Dendritic cell treated with granulocyte-macrophage colony-stimulating factor and Interleukin-4, amounts not matched to agents 40 ng/mL and 50 ng/mL, for 4 days (primary cell): ENCODE measurements around the gene CBLN3.

Experiments
- H3K27ac Mint-ChIP-seq: one replicate; pipeline ENCODE4 v1.8.0; 2022; ENCODE audit warnings: mild to moderate bottlenecking, mixed read lengths
- H3K27me3 Mint-ChIP-seq: one replicate; pipeline ENCODE4 v1.8.0; 2022; ENCODE audit warnings: mild to moderate bottlenecking, mixed read lengths
- H3K36me3 Mint-ChIP-seq: one replicate; pipeline ENCODE4 v1.8.0; 2022; ENCODE audit warnings: low read depth, mixed read lengths
- H3K4me1 Mint-ChIP-seq: one replicate; pipeline ENCODE4 v1.8.0; 2022; ENCODE audit warnings: low read depth, mixed read lengths
- H3K4me3 Mint-ChIP-seq: one replicate; pipeline ENCODE4 v1.8.0; 2022; ENCODE audit warnings: mild to moderate bottlenecking, moderate library complexity, mixed read lengths
- H3K9me3 Mint-ChIP-seq: one replicate; pipeline ENCODE4 v1.8.0; 2022; ENCODE audit warnings: mixed read lengths
- intact Hi-C: fragments of 100-400 bp; cut with micrococcal nuclease; formaldehyde crosslinking; loops from one replicate; pipeline ENCODE4 v1.15.0; 2022

CBLN3 gene

DNA sequence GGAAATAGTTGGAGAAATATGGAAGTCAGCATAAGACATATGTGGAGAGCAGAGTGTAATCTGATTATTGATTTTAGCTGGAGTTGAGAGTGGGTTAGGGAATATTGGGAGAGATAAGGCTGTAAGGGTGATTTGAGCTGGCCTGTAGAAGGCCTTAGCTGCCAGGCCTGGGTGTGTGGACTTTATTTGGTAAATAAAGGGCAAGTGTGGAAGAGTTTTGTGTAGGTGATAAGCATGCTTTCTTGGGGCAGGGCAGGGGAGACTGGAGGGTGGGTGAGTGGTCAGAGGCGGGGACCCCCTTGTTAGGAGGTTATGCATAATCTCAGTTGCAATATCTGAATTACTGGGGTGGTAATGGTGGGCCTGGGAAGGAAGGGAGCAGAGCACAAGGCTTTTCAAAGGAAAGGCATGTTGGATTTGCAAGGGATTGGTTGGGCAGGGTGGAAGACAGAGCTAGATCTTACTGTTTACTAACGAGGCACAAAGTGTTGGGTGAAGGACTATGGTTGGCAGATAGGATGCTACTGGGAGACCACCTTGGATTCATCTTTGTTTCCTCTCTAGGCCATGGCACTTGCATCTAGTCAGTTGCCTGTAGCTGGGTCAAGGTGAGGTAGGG, 5.8 kb upstream of the CBLN3 start:
- Mint-ChIP-seq H3K27ac (peak overlapping the region; percentile 7), H3K4me1 (peaks cover 85% of the 10 kb centered on the region), H3K9me3 (no peaks in the 10 kb centered on the region), H3K27me3 (no peaks in the 10 kb centered on the region), H3K4me3 (no peak overlapping the region), H3K36me3 (peaks cover 99% of the 10 kb centered on the region)
- intact Hi-C loops = no loop called here

DNA sequence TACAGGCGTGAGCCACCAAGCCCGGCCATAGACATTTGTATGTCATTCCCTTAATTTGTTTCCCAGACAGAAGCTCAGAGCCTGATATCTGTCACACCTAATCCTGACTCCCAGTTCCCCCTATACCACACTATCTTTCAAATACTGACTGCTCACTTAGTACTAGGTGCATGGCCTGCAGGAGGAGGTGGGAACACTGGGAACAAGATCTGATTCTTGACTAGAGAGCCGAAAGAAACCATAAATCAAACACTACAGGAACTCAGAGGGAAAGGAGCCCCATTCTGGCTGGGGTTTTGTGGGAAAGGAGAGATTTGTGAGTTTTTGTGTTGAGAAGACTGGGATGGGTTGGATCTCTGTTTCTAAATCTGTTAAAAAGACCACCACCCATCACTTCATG, 5.2 kb upstream of the CBLN3 start:
- H3K4me1 Mint-ChIP-seq = peaks cover 79% of the 10 kb centered on the region
- H3K9me3 Mint-ChIP-seq = no peaks in the 10 kb centered on the region
- intact Hi-C loops = no loop called here
- H3K27ac Mint-ChIP-seq = peak overlapping the region; percentile 2
- peaks cover 93% of the 10 kb centered on the region for H3K36me3 Mint-ChIP-seq
- H3K4me3 Mint-ChIP-seq = no peak overlapping the region
- H3K27me3 Mint-ChIP-seq = no peaks in the 10 kb centered on the region

DNA sequence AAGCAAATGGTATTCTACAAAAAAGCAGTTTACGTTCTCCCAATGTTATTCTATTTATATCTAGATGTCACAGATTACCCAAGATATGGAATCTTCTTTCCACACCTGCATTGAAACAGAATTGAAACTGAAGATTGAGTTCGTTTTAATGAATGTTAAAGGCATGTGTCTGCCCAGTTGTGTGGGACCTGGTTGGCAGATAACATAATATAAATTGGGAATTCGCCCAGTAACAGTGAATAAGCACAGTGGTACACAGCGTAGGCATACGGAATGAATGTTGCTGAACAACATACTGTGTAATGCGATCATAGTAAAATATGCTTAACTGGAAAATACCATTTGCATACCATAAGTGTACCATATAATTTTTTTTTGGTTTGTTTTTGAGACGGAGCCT, 4.6 kb upstream of the CBLN3 start:
- H3K36me3 Mint-ChIP-seq = peaks cover 87% of the 10 kb centered on the region
- H3K27me3 Mint-ChIP-seq = no peaks in the 10 kb centered on the region
- H3K4me1 Mint-ChIP-seq = peaks cover 79% of the 10 kb centered on the region
- H3K9me3 Mint-ChIP-seq = no peaks in the 10 kb centered on the region
- H3K27ac Mint-ChIP-seq = no peak overlapping the region
- intact Hi-C loops = no loop called here
- H3K4me3 Mint-ChIP-seq = no peak overlapping the region

DNA sequence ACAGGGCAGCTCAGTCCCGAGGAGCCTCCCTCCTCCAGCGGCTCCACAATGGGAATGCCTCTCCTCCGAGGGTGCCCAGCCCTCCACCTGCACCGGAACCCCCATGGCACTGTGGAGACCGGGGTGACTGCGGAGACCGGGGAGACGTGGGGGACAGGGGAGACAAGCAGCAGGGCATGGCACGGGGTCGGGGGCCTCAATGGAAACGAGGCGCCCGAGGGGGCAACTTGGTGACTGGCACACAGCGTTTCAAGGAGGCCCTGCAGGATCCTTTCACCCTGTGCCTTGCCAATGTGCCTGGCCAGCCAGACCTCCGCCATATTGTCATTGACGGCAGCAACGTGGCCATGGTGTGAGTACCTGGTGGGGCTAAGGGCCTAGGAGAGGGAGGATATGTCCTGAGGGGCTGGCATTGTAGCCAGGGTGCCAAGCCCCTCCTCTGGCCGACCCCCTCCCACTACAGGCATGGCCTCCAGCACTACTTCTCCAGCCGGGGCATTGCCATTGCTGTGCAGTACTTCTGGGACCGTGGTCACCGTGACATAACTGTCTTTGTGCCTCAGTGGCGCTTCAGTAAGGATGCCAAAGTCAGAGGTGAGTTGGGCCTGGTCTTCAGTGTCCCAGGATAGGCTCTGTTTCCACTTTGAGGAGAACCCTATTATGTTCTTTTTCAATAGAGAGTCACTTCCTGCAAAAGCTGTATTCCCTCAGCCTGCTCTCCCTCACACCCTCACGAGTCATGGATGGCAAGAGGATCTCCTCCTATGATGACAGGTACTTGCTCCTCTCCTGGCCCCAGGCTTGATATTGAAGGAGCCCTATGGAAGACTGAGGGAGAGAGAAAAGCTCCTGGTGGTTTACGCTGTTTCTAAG, 3.0 kb upstream of the CBLN3 start:
- peak overlapping the region; percentile 82 for H3K4me3 Mint-ChIP-seq
- peaks cover 75% of the 10 kb centered on the region for H3K4me1 Mint-ChIP-seq
- H3K9me3 Mint-ChIP-seq = no peaks in the 10 kb centered on the region
- peaks cover 7% of the 10 kb centered on the region for H3K27me3 Mint-ChIP-seq
- H3K36me3 Mint-ChIP-seq = peaks cover 77% of the 10 kb centered on the region
- H3K27ac Mint-ChIP-seq = peak overlapping the region; percentile 97
- intact Hi-C loops = no loop called here

DNA sequence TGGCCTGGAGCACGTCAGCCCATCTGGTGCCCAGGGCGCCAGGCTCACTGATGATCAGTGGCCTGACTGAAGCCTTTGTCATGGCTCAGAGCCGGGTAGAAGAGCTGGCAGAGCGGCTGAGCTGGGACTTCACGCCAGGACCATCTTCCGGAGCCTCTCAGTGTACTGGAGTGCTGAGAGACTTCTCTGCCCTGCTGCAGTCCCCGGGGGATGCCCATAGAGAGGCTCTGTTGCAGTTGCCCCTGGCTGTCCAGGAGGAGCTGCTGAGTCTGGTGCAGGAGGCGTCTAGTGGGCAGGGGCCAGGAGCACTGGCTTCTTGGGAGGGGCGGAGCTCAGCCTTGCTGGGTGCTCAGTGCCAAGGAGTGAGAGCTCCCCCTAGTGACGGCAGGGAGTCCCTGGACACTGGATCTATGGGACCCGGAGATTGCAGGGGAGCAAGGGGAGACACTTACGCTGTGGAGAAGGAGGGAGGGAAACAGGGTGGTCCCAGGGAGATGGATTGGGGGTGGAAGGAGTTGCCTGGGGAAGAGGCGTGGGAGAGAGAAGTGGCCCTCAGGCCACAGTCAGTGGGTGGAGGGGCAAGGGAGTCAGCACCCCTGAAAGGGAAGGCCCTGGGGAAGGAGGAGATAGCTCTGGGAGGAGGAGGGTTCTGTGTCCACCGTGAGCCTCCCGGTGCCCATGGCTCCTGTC, 2.2 kb upstream of the CBLN3 start:
- H3K27ac Mint-ChIP-seq = peak overlapping the region; percentile 97
- H3K27me3 Mint-ChIP-seq = peaks cover 7% of the 10 kb centered on the region
- peaks cover 69% of the 10 kb centered on the region for H3K36me3 Mint-ChIP-seq
- intact Hi-C loops = loop anchor here (2.0 kb wide), 2 partner anchors 65 to 189 kb away; partner anchors contain the start of gene TINF2
- peak overlapping the region; percentile 82 for H3K4me3 Mint-ChIP-seq
- H3K9me3 Mint-ChIP-seq = no peaks in the 10 kb centered on the region
- H3K4me1 Mint-ChIP-seq = peaks cover 71% of the 10 kb centered on the region

DNA sequence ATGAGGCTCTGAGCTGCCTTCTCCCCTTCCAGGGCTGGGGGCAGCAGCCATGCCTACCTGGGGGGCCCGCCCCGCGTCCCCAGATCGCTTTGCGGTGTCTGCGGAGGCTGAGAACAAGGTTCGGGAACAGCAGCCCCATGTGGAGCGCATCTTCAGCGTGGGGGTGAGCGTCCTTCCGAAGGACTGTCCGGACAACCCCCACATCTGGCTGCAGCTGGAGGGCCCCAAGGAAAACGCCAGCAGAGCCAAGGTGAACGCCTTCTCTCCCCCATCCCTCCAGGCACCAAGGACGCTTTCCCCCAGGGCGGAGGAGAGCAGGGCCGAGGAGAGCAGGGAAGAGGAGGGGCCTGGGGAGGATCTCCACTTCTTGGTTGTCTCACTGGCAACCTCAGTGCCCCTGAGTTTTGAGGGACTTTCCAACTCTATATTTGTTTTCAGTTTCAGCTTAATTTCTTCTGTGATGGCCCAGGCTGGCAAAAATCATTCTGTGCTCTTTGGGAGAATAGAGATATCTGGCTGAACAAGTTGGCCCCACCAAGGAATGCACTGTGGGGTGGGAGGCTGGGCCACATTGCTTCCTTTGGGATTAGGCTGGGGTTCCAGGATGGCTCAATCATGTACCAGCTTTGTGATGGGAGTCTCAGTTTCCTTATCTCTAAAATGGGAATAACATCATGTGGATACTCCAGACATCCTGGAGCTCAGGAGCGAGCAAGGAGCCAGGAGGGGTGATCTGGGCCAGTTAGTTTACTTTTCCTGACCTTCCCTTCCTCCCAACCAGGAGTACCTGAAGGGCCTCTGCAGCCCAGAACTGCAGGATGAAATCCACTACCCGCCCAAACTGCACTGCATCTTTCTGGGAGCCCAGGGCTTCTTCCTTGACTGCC, 1.5 kb upstream of the CBLN3 start:
- H3K9me3 Mint-ChIP-seq = no peaks in the 10 kb centered on the region
- H3K4me3 Mint-ChIP-seq = peak overlapping the region; percentile 82
- peaks cover 62% of the 10 kb centered on the region for H3K36me3 Mint-ChIP-seq
- H3K4me1 Mint-ChIP-seq = peaks cover 70% of the 10 kb centered on the region
- H3K27me3 Mint-ChIP-seq = peaks cover 7% of the 10 kb centered on the region
- intact Hi-C loops = loop anchor here (2.0 kb wide), 2 partner anchors 64 to 188 kb away; partner anchors contain the start of gene TINF2
- H3K27ac Mint-ChIP-seq = peak overlapping the region; percentile 97

DNA sequence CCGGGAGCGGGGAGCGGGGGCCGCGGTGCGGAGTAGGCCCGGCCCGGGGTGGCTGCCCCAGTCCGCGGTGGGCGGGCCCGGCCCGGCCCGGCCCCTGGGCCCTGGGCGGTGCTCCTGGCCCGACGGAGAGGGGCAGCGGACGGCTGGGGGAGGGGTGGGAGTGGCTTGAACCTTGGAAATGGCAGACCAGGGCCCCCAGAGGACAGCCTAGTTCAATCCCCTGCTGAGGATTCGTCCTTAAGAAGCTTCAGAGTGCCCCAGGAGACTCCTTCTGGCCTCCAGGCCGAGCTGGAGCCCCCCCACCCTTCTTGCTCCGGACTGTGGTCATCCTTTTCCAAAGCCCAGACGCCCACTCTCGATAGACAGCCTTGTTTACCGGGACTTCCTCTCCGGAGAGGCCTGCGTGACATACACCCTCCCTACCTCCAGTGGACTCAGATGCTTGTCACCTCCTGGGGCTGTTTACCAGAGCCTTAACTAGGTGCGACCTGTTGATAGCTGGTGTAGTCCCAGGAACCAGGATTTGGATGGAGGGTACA, 744 bp upstream of the CBLN3 start:
- Mint-ChIP-seq H3K4me3 (peak overlapping the region; percentile 82), H3K27me3 (peaks cover 7% of the 10 kb centered on the region), H3K9me3 (no peaks in the 10 kb centered on the region), H3K36me3 (peaks cover 54% of the 10 kb centered on the region), H3K27ac (peak overlapping the region; percentile 97), H3K4me1 (peaks cover 70% of the 10 kb centered on the region)
- intact Hi-C loops = loop anchor here (2.0 kb wide), 2 partner anchors 63 to 187 kb away; partner anchors contain the start of gene TINF2

DNA sequence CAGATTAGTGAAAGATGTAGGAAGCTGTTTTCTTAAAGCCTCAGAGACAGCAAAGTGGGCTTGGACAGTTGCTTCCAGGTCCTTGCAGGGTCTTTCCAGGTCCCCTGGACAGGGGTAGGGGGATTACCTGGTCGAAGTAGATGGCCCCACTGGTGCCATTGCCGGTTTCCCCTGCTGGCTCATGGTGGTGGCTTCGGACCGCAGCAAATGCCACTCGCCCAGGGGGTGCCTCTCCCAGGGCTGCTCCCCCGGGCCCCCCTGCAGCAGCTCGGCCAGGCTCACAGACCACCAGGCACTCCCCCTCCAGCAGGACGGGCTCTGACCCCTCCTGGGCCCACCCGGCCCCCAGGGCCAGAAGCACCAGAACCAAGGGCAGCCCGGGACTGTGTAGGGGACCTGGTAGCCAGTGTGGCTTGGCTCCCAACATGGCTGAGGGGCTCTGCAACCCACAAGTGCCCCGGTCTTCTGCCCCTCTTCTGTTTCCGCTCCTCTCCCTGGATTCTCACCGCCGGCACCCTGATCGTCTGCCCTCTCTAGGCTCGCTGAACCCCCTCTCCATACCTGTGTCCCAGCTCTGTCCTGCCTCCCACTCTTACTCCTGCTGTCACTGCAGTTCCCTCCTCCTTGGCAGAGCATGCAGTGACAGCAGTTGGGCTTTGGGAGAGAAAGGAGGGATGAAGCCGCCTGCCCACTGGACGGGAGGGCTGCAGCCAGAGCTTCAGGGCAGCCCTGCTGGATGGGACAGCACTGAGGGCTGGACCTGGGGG, 657 bp downstream of the CBLN3 start:
- intact Hi-C loops = no loop called here
- peak overlapping the region; percentile 97 for H3K27ac Mint-ChIP-seq
- peaks cover 42% of the 10 kb centered on the region for H3K36me3 Mint-ChIP-seq
- peaks cover 64% of the 10 kb centered on the region for H3K4me1 Mint-ChIP-seq
- H3K9me3 Mint-ChIP-seq = no peaks in the 10 kb centered on the region
- peaks cover 7% of the 10 kb centered on the region for H3K27me3 Mint-ChIP-seq
- no peak overlapping the region for H3K4me3 Mint-ChIP-seq

DNA sequence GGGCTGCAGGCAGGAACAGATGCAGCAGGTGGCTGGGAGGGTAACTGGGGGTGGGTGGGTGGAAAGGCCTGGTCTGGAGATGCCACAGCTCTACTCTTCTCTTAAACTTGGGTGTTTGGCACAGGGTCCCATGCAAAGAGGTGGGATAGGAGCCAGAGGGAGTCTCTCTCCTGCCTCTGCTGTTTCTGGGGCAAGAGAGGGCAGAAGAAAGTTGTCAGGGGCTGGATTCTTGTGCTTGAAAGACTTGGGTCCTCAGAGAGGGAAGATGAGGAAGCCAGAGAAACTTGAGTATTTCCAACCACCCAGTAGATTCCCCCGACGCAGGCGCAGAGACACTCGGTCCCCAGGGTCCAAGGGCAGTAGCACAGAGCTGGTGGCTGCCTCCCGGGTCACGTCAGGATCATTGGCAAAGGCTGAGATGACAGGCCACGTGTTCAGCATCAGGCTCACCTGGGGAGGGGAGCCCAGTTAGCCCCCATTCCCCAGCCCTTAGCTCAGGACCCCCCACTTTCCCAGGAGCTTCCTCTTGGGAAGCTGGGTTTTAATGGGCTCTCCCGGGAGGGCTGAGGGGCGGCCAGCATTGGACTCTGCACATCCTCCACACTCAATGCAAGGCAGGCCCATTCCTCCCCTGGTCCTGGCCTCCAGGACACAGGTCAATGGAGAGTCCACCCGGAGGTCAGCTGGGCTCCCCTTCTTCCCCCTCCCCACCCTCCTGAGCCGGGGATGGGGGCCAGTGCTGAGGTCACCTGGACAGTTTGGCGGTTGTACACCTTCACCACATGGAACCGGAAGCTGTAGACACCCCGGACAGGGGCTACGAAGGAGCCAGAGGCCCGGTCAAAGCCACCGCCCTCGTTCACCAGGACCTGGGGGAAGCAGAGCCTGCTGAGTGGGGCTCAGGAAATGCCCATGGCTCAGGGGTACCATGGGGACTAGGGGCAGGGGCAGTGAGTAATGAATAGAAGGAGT, 1.6 kb downstream of the CBLN3 start:
- H3K4me1 Mint-ChIP-seq = peaks cover 55% of the 10 kb centered on the region
- H3K4me3 Mint-ChIP-seq = no peak overlapping the region
- no peaks in the 10 kb centered on the region for H3K9me3 Mint-ChIP-seq
- peaks cover 7% of the 10 kb centered on the region for H3K27me3 Mint-ChIP-seq
- H3K36me3 Mint-ChIP-seq = peaks cover 32% of the 10 kb centered on the region
- intact Hi-C loops = no loop called here
- peak overlapping the region; percentile 57 for H3K27ac Mint-ChIP-seq

DNA sequence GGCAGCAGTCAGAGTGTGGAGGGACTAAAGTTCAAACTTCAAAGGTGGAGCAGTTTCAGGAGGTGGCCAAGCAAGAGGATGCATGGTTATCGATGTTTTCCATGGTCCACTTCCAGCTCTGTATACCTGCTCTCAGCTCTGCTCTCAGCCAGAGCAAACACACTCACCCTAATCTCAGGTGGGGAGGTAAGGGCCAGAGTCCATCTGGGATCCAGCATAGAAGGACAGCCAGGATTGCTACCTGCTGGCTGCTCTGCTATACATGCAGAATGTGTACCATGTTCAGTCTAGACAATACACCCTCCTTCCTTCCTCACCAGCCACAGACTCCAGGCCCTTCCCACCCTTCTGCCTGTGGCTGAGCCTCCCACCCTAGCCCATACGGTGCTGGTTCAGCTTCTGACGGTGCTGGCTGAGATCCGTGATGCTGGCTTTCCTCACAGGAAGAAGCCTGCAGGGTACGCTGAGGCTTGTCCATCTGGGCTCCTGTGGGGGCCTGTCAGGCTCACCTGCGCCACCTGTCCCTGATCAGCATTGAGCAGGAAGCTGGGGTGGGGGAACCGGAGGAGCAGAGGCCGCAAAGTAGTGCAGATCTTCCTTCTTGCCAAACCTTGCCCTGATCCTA, 2.4 kb downstream of the CBLN3 start:
- H3K4me1 Mint-ChIP-seq = peaks cover 53% of the 10 kb centered on the region
- peak overlapping the region; percentile 57 for H3K27ac Mint-ChIP-seq
- intact Hi-C loops = no loop called here

DNA sequence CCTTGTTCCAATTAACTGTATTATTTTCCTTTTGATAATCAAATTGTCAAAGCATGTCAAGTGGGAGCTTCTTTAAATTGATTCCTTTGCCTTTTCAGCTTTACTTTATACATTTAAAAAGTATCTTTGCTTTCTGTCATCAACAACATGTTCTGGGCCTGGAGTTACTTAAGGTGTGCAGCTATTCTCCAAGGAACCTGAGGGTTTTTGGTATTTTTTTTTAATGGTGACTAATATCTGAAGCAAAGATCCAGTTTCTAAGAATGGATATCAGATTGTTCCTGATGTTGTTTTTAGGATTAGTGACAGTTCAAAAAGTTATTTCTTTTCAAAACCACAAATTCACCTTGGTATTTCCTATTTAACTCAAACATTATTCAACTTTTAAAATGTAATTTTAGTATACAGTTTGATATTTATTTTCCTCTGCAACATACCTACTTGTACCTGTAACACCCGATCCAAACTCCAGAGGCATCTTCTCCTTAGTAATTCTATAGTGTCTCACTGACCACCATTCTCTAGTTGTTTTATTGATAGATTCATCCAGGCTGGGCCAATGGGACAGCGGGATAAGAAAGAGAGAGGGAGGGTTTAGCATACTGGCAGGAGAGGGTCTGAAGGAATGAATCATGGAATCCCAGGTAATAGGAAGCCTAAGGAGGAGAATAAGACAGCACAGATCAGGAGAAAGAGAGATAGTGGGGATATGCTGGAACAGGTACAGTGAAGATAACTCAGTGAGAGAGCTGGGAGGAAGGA, 3.1 kb downstream of the CBLN3 start:
- peak overlapping the region; percentile 57 for H3K27ac Mint-ChIP-seq
- peaks cover 46% of the 10 kb centered on the region for H3K4me1 Mint-ChIP-seq
- peaks cover 9% of the 10 kb centered on the region for H3K27me3 Mint-ChIP-seq
- intact Hi-C loops = no loop called here
- H3K4me3 Mint-ChIP-seq = no peak overlapping the region
- H3K36me3 Mint-ChIP-seq = peaks cover 17% of the 10 kb centered on the region
- no peaks in the 10 kb centered on the region for H3K9me3 Mint-ChIP-seq

More for the DNA sequence above, 2.4 kb downstream of the CBLN3 start:
- Mint-ChIP-seq H3K27me3 (peaks cover 7% of the 10 kb centered on the region), H3K36me3 (peaks cover 24% of the 10 kb centered on the region), H3K4me3 (no peak overlapping the region), H3K9me3 (no peaks in the 10 kb centered on the region)
